Smooth muscle cell (in vitro differentiated cells): Measurements from ENCODE around the gene GRIP2. TPM values are rescaled to one million over a fixed set of nuclear protein-coding genes. Genes with fewer than 3 reads are reported as not detected.

Source experiments
- DNase-seq: peaks from one replicate; lab custom pipeline; 2025; ENCODE audit not compliant: unreplicated experiment; lab: John Stamatoyannopoulos, UW
- H2AFZ ChIP-seq: fragments of 200-600 bp; sonication (generic); 2 replicates; pipeline ENCODE4 v1.6.0; 2016; ENCODE audit warnings: antibody characterized with exemption, low read depth, mild to moderate bottlenecking
- H3F3A ChIP-seq: fragments of 200-600 bp; sonication (generic); 2 replicates; pipeline ENCODE4 v1.6.0; 2017; ENCODE audit warnings: antibody characterized with exemption, low read depth
- H3K27ac ChIP-seq: fragments of 200-600 bp; sonication (generic); 2 replicates; pipeline ENCODE4 v1.5.1; 2016; ENCODE audit warnings: low read depth, mild to moderate bottlenecking
- H3K27me3 ChIP-seq: fragments of 200-600 bp; sonication (generic); 2 replicates; pipeline ENCODE4 v1.6.1; 2016; ENCODE audit warnings: low read depth, mild to moderate bottlenecking
- H3K36me3 ChIP-seq: fragments of 200-600 bp; sonication (generic); 2 replicates; pipeline ENCODE4 v1.5.1; 2016; ENCODE audit warnings: low read depth
- H3K4me1 ChIP-seq: fragments of 200-600 bp; sonication (generic); 2 replicates; pipeline ENCODE4 v1.5.1; 2016; ENCODE audit warnings: low read depth
- H3K4me2 ChIP-seq: fragments of 200-600 bp; sonication (generic); 2 replicates; pipeline ENCODE4 v1.6.0; 2016; ENCODE audit warnings: mild to moderate bottlenecking
- H3K4me3 ChIP-seq: fragments of 200-600 bp; sonication (generic); 2 replicates; pipeline ENCODE4 v1.5.1; 2016; ENCODE audit warnings: mild to moderate bottlenecking
- H3K79me2 ChIP-seq: fragments of 200-600 bp; sonication (generic); 2 replicates; pipeline ENCODE4 v1.6.0; 2016; ENCODE audit warnings: low read depth, mild to moderate bottlenecking
- H3K9ac ChIP-seq: fragments of 200-600 bp; sonication (generic); 2 replicates; pipeline ENCODE4 v1.6.0; 2016; ENCODE audit warnings: low read depth
- H3K9me3 ChIP-seq: fragments of 200-600 bp; sonication (generic); replicated peaks from 2 replicates; pipeline ENCODE4 v1.5.1; 2016; ENCODE audit warnings: low read depth
- H4K20me1 ChIP-seq: fragments of 200-600 bp; sonication (generic); 2 replicates; pipeline ENCODE4 v1.6.0; 2016; ENCODE audit warnings: low read depth
- WGBS: methylation state at CpG from one replicate; pipeline ENCODE4 v1.1.7; 2016; ENCODE audit warnings: low lambda C conversion rate; 5-methylcytosine and 5-hydroxymethylcytosine counted together
- polyA plus RNA-seq: library from polyadenylated mRNA; unstranded; fragments of >200 nt; fragmentation: Nextera tagmentation; extraction: Ambion mirVana; gene quantifications from 2 replicates; pipeline ENCODE4 v1.2.1, GENCODE V29; 2016
- total RNA-seq: library from RNA; depleted of rRNA; stranded (reverse); fragments of >200 nt; gene quantifications from 2 replicates; pipeline ENCODE4 v1.2.3, GENCODE V29; 2014
- TF ChIP-seq, protein P1 (sequence below): fragments of 200-600 bp; sonication (generic); IDR thresholded peaks from 2 replicates; pipeline ENCODE4 v1.5.1; 2017; ENCODE audit warnings: borderline replicate concordance, mild to moderate bottlenecking, antibody characterized with exemption; ENCODE audit not compliant: insufficient read depth, poor library complexity, severe bottlenecking

The GRIP2 gene
- total and polyA plus RNA-seq, 2 experiments from 2014 or later, result 2.0 to 6.5 TPM

DNA sequence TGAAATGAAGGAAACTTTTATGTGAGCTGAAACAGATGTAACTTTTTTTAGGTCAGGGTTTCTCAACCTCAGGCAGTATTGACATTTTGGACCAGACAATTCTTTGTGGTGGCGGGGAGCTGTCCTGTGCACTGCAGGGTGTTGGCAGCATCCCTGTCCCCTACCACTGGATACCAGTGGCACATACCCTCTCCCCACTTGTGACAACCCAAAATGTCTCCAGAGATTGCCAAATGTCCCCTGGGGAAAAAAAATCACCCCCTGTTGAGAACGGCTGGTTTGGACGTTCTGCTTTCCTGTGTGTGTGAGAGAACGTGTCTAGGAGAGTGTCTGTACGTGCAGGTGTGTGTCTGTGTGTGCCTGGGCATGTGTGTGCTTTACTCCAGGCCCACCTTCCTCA lies 30.7 kb upstream of the GRIP2 start:
- WGBS, result 90% methylated on average over 5 of the region's 5 CpGs
- H3K4me1 ChIP-seq, result no peaks in the 10 kb centered on the region

DNA sequence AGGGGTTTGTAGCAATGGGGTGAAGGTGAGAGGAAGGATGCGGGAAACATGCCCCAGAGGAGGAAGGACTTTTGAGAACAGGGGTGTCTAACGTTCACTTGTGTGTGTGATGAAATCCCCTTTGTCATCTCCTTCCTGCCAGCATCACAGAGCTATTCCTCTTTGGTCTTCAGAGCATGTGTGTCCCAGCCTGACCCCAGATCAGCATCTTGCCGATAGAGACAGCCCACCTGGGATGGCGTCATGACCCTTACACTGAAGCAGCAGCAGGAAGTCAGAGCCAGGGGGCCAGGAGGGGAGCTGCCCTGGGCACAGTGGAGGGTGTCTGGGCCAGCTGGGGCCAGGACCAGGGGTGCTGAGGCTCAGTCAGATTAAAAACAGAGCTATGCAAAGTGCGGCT lies 29.9 kb upstream of the GRIP2 start:
- TF ChIP-seq, protein P1, sequence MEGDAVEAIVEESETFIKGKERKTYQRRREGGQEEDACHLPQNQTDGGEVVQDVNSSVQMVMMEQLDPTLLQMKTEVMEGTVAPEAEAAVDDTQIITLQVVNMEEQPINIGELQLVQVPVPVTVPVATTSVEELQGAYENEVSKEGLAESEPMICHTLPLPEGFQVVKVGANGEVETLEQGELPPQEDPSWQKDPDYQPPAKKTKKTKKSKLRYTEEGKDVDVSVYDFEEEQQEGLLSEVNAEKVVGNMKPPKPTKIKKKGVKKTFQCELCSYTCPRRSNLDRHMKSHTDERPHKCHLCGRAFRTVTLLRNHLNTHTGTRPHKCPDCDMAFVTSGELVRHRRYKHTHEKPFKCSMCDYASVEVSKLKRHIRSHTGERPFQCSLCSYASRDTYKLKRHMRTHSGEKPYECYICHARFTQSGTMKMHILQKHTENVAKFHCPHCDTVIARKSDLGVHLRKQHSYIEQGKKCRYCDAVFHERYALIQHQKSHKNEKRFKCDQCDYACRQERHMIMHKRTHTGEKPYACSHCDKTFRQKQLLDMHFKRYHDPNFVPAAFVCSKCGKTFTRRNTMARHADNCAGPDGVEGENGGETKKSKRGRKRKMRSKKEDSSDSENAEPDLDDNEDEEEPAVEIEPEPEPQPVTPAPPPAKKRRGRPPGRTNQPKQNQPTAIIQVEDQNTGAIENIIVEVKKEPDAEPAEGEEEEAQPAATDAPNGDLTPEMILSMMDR, result no peak
- no peak for DNase-seq
- Histone ChIP-seq H3F3A (no peaks in the 10 kb centered on the region), H3K79me2 (no peaks in the 10 kb centered on the region), H3K9me3 (no peaks in the 10 kb centered on the region), H3K27ac (no peak overlapping the region), H3K4me3 (no peak overlapping the region), H3K4me2 (no peak overlapping the region), H4K20me1 (no peaks in the 10 kb centered on the region), H3K27me3 (no peaks in the 10 kb centered on the region), H3K9ac (no peak overlapping the region), H3K36me3 (no peaks in the 10 kb centered on the region), H2AFZ (no peak overlapping the region), H3K4me1 (no peaks in the 10 kb centered on the region)
- WGBS, result 79% methylated on average over 5 of the region's 5 CpGs

More for the DNA sequence above, 30.7 kb upstream of the GRIP2 start:
- no peaks in the 10 kb centered on the region for H3K27me3 ChIP-seq
- H3K4me3 ChIP-seq, result no peak overlapping the region
- H3K79me2 ChIP-seq, result no peaks in the 10 kb centered on the region
- no peaks in the 10 kb centered on the region for H4K20me1 ChIP-seq
- no peak overlapping the region for H2AFZ ChIP-seq
- TF ChIP-seq, protein P1, result no peak
- no peak overlapping the region for H3K9ac ChIP-seq
- no peaks in the 10 kb centered on the region for H3K36me3 ChIP-seq
- H3K9me3 ChIP-seq, result no peaks in the 10 kb centered on the region
- DNase-seq, result no peak
- H3K27ac ChIP-seq, result no peak overlapping the region
- no peaks in the 10 kb centered on the region for H3F3A ChIP-seq
- H3K4me2 ChIP-seq, result no peak overlapping the region

DNA sequence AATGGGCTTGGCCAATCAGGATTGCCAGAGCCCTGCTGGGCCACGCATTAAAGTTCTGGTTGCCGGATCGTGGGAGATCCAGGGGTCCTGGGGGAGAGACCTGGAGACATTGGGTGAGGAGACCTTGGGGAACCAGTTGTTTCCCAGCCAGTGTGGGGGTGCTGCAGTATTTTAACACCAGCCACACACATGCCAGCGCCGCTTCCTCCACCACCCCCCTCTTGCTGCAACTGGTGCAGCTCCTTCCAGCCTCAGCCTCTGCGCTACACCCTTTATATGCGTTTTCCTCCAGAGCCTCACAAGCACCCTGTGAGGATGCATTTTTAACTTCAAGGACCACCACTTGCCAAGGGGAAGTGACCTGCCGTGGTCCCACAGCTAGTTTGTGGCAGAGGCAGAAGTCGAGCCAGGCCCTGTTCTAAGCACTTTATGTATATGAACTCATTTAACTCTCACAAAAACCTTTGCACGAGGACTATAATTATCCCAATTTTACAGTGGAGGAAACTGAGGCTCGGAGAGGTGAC lies 29.4 kb upstream of the GRIP2 start:
- H3K9me3 ChIP-seq, result no peaks in the 10 kb centered on the region
- H3K4me1 ChIP-seq, result no peaks in the 10 kb centered on the region
- H3K4me3 ChIP-seq, result no peak overlapping the region
- WGBS, result 86% methylated on average over 11 of the region's 11 CpGs
- no peaks in the 10 kb centered on the region for H3F3A ChIP-seq
- H3K9ac ChIP-seq, result no peak overlapping the region
- H3K27me3 ChIP-seq, result no peaks in the 10 kb centered on the region
- no peak for DNase-seq
- no peak overlapping the region for H2AFZ ChIP-seq
- H3K79me2 ChIP-seq, result no peaks in the 10 kb centered on the region
- no peaks in the 10 kb centered on the region for H3K36me3 ChIP-seq
- no peak overlapping the region for H3K27ac ChIP-seq
- H4K20me1 ChIP-seq, result no peaks in the 10 kb centered on the region
- TF ChIP-seq, protein P1, result no peak
- H3K4me2 ChIP-seq, result no peak overlapping the region

GRCh38 chr3:14568269-14568668 lies 28.1 kb upstream of the GRIP2 start:
- Histone ChIP-seq H3K4me3 (no peak overlapping the region), H3K27me3 (peaks cover 4% of the 10 kb centered on the region), H2AFZ (no peak overlapping the region), H3K9me3 (no peaks in the 10 kb centered on the region), H3F3A (no peaks in the 10 kb centered on the region), H3K4me2 (no peak overlapping the region), H4K20me1 (no peaks in the 10 kb centered on the region), H3K9ac (no peak overlapping the region), H3K27ac (no peak overlapping the region), H3K36me3 (no peaks in the 10 kb centered on the region), H3K4me1 (no peaks in the 10 kb centered on the region), H3K79me2 (no peaks in the 10 kb centered on the region)
- TF ChIP-seq, protein P1, result no peak
- WGBS, result 90% methylated on average over 7 of the region's 7 CpGs
- no peak for DNase-seq
